HG03139 (cell line): ENCODE data around the gene PGGT1B.

Experiments
- ATAC-seq: cut with Tn5 transposase; IDR thresholded peaks from one replicate; pipeline ENCODE4 v1.9.1; 2021; ENCODE audit not compliant: unreplicated experiment

Gene PGGT1B

DNA sequence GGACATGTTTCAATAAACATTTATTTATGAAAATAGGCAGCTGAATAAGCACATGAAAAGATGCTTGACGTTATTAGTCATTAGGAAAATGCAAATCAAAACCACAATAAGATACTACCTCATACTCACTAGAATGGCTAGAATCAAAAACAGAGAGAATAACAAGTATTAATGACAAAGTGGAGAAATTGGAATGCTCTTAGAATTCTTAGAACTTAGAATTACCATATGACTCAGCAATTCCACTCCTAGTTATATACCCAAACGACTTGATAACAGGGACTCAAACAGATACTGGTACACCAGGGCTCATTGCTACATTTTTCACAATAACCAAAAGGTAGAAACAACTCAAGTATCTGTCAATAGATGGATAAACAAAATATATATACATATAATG lies 77.9 kb downstream of the PGGT1B start:
- no peak for ATAC-seq

DNA sequence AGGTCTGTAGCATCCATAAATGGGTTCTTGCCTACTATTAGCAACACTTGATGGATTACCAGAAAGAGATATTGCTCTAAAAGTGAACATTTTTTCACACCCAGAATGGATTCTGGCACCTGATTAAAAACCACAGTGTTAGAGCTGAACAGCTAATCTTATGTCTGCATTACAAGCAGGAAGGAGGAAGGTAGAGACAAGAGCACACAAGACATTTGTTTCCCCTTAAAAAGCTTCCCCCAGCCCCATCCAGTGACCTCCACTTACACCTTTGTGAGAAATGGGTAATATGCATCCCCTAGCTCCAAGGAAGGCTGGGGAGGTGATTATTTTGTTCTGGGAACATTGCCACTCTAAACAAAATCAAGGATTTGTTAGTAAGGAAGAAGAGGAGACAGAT lies 80.9 kb downstream of the PGGT1B start:
- ATAC-seq = no peak

DNA sequence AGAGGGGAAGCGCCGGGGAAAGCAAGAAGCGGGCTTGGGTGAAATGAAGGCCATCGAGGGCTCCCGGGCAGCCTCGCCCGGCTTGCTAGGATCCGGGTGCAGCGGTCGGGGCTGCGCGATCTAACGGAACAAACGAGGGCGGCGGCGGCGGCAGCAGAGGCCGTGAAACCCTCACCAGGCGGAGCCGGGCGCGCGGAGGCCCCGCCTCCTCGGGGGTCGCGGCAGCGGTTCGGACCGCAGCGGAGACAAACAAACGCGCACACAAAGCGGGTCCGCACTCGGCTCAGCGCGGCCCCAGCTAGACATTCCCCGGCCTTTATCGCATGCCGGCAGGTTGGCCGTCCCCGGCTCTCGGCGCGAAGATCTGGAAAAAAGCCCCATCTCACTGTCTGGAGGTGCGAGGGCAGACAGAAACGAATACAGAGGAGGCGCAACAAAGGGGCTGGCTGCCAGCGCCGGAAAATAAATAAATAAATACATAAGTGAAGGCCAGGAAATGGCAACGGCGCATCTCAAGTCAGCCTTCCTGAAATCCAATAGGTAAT lies 82.4 kb downstream of the PGGT1B start:
- ATAC-seq = no peak

DNA sequence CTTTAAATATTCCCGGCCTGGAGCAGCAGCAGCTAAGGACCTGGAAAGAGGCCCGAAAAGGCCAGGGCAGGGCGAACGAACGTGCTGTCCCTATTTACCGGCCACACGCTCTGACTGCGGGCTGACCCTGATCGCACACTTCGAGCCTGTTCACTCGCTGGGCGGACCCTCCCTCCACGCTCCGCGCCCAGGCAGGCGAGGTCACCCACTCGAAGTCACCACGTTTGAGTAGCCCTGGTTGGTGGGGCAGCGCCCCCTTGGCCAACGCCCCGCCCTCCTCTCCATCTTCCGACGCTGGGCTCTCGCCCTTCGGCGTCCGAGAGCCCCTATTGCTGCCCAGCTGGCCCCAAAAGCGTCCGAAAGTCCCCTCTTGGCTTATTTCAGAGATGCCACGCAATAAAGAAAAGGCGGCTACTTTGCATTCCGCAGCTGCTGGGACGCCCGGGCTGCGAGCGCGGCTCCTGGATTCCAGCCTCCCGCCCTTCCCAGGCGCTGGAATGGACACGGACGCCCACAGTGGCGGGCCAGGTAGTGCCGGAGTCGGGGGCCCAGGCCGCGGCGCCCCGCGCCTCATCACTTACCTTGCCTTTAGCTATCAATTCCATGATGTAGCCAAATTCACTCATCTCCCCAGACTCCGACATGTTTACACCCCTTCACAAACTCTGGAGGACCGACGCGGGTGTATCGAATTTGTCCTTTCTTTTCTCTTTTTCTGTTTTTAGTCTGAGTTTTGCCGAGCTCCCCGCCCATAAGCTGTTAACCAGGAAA lies 83.1 kb downstream of the PGGT1B start:
- ATAC-seq = no peak

DNA sequence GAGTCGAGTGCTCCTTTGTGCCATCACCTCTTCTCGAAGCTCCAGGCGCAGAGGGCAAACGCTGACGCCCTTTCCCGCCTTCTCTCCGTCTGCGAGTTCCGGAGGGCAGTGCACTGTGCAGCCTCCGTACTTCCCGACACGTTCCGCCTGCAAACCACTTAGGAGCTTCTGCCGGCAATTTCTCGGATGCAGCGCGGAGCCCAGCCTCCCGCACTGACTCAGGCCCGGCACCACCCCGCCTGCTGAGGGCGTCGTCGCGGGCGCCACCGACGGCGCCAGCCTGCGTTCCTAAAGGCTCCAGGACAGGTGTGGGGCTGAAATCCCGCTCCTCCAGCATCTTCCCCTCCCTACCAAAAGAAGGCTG lies 83.7 kb downstream of the PGGT1B start:
- ATAC-seq = no peak

DNA sequence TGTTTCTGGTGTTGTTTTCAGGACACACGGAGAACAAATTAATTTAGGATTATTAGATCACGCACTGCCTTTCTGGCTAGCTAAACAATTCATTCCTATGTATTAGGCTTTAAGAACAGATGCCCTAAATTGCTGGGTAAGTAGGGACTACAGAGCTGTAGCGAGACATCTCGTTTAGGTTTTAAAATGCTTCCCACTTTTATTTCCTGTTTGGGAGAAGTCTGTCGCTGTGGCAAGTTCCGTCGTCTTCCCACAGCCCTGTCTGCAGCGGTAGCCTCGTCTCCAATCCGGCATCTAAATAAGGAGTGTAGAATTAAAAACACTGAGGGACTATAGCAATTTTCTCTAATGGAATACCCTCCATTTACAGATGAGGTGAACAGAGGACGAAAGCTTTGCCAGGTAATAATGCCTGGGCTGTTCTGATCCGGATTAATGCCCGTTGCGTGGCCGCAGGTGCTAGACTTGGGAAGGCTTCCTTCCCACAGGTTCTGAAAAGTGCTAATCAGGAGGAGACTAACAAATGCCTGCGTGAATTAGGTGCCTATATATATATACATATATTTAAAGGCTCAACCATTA lies 91.7 kb downstream of the PGGT1B start:
- ATAC-seq = no peak

DNA sequence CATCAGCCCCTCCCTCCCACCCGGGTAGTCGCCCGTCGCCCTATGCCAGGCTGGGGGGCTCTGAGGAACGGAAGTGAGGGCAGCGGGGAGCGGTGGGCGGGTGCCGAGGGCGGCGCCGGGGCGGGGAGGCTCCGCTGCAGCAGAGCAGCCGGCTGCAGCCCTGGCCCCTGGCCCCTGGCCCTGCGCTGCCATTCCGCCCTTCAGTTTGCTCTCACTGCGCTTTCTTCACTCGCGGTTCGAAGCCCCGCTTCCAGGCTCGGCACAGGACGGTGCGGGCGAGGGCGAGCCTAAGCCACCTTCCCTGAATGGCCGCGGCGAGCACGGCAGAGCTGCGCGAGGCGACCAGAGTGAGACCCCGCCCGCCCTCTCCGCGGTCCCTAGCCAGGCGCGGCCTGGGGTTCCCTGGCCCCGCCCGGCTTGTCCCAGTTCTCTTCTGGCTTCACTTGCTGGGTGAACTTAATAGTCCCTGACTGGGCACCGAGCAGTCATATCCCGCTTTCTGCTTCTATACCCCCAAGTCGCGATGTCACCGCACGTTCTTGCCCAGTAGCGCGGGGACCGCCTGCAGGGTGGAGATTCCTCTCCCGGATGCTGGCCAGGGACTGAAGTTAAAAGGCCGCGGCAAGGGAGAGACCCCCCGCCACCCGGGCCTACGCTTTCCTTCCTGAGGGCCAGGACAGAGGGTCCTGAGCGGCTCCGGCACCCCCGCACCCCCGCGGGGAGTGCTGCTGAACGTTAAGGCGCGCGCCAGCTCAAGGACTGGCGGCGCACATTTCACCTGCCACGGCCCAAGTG lies 92.3 kb downstream of the PGGT1B start:
- ATAC-seq = peak; percentile 42

DNA sequence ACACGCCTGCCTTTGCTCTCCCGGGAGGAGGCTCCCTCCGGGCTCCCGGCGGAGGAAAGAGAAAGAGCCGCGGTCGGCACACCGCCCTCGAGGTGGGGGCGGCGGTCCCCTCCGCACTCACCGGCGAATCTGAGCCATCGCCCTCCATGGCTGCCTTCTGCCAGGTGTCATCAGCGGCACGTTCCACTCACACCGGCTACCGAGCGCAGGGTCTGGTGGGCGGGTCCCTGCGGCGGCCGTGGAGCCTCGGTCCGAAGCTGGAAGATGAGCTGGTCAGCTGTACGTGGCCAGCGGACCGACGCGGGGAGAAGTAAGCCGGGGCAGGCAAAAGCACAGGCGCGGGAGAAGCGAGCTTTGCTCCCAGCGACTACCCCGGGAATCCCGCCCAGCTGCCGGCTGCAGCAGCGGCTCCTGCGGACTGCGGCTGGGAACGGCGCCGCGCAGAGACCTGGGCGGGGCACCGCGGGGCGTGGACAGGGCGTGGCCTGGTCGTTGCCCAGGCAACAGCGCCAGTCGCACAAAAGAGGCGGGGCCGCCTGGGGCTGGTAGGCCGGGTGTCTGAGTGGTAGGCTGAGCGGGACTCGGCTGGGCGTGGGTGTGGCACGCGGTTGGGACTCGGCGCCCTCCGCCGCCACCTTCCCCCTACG lies 93.1 kb downstream of the PGGT1B start, which contains the start of gene TRIM36:
Gene TRIM36 (minus strand): TSS at position 422 of the 647 bp plus-strand sequence. CDS start 274 bp downstream, at position 148.
- ATAC-seq = peak; percentile 98

DNA sequence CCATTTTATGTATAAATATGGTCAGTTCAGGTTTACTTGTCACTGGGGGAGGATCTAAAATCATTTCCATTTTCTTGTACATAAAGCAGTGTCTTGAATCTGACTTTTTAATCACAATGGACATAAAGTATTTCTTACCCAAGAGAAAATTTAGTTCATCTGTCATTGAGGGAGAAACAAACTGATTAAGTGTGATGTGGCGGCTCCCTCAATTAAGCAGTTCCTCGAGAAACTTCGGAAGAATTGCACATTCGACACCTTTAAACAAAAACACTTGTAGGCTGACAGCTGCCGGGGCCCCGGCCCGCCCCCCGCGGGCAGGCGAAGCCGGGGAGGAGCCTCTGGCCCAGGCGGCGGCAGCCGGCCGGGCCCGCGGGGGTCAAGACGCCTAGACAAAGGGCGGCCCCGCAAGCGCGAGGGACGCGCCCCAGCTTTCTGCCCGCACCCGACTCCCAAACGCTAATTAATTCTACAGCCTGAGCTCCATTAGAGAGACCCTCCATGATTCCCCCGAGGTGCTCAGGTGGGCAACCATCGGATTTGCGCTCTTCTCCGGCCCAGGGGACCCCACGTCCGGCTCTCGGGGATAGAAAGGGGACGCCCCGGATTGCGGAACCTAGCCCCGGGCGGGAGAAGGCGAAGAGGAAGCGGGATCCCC lies 93.7 kb downstream of the PGGT1B start:
- ATAC-seq = no peak

DNA sequence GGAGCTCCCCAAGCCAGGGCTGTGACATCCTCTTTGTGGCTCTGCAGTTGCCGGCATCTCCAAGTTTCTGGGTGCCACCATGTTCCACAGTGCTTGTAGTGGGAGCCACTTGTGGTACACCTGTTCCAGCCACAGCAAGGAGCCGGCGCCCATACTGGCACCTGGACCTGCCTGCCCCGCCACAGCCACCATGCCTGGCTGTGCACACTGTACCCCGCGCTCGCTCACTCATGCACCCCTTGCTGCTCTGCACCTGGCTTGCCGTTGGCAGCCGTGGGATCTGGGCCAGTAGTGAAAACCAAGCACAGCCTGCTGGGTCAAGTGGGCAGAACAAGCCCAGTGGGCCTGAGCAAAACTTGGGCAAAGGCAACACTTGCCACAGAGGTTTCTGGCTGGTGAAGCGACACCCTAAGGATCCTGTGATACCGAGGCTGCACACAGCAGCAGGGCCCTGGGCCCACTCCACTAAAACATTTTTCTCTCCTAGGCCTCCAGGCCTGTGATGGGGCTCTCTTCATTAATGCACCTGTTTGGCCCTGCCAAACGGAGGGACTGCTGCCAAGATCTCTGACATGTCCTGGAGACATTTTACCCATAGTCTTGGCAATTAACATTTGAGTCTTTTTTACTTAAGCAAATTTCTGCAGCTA lies 95.8 kb downstream of the PGGT1B start:
- ATAC-seq = no peak

DNA sequence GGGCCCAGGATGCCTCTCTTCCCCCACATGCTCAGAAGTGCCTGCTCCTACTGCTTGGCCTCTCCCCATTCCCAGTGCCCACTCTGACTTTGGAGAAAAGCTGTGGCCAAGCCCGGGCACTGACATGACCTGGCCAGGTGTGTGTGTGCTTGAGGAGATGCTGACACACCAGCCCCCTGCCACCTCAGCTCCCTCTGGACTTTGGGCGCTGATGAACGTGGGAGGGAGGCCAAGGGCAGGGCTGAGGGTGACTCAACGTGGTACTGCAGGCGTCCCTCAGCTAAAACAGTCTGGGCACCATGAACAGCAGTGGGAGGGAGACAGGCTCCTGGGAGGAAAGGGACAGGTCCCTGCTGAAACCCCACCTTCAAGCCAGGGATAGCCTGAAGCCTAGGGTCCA lies 96.9 kb downstream of the PGGT1B start:
- no peak for ATAC-seq

DNA sequence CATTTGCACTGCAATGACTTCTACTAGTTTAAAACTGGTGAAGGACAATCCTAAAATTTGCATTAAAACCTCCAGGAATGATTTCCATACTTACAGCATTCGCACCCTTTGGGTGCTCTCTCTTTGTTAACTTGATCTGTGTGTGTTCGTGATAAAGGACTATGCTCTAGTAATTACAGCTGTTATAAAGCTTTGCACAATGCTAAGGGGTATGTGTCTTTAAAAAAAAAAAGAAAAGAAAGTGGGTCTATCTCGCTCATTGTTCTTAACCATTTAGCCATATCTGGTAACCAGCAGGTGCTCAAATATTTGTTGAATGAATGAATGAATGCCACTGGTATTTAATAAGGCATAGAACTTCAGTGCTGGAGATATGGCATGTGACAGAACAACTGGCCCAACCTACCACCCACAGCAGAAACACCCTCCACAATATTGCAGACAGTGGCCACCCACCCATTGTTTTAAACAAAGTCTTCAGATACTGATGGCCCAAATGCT lies 101.7 kb downstream of the PGGT1B start:
- no peak for ATAC-seq
